Activated CD8-positive, alpha-beta memory T cell treated with anti-CD3 and anti-CD28 coated beads, Interleukin-2, amount 50 U/mL, for 4 hours (primary cell): ENCODE results near the gene AKAP6.
"Not testable (repeated sequence)": the region's sequence is repeated elsewhere in the genome, so short reads cannot be mapped to it uniquely, and the experiment has no call there.

Experiments
- DNase-seq: peaks from one replicate; pipeline ENCODE4 v3.0.0-alpha.2; 2020

The AKAP6 gene

DNA sequence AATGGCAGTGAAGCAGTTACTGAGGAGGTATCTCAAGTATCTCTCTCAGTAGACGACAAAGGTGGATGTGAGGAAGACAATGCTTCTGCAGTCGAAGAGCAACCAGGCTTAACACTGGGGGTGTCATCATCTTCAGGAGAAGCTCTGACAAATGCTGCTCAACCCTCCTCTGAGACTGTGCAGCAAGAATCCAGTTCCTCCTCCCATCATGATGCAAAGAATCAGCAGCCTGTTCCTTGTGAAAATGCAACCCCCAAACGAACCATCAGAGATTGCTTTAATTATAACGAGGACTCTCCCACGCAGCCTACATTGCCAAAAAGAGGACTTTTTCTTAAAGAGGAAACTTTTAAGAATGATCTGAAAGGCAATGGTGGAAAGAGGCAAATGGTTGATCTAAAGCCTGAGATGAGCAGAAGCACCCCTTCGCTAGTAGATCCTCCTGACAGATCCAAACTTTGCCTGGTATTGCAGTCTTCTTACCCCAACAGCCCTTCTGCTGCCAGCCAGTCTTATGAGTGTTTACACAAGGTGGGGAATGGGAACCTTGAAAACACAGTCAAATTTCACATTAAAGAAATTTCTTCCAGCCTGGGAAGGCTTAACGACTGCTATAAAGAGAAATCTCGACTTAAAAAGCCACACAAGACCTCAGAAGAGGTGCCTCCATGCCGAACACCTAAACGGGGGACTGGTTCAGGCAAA lies 216.6 kb downstream of the AKAP6 start:
- DNase-seq = no peak

DNA sequence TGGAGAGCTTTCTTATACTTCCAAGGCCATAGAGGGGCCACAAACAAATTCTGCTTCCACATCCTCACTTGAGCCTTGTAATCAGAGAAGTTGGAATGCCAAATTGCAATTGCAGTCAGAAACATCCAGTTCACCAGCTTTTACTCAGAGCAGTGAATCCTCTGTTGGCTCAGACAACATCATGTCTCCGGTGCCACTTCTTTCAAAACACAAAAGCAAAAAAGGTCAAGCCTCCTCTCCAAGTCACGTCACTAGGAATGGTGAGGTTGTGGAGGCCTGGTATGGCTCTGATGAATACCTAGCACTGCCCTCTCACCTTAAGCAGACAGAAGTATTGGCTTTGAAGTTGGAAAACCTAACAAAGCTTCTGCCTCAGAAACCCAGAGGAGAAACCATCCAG lies 217.1 kb downstream of the AKAP6 start:
- no peak for DNase-seq

DNA sequence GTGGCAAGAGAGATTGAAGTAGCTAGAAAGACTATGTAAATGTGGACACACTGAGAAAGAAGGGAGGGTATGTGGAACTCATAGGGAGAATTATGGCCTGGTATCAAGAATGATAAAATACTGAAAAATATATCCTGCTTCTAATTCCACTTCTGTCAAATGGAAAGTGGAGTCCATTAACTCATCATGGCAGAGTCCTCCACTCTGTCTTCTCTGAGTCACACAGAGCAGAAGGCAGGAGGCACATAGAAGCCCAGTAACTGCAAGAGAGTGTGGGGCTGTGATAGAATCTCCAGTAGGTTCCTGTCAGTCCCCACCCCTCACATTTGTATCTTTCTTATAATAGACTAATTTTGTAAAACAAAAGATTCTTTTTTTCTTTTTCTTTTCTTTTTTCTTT lies 223.7 kb downstream of the AKAP6 start:
- DNase-seq = no peak

DNA sequence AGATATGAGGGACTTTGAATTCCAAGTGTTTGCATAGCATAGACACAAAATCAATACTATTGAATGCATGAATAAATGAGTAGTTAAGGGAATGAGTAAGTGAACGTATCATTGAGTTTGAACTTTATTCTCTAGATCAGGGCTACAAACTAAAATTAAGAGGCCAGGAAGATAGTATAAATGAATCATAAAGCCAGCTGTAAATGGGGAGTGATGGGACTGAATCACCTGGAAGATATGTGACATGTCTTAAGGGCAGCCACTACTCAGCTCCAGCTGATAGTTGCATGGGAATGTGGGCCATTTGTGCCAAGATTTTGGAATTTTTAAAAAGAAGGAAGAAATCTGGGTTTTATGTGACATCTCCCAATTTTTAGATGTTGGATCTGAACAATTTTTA lies 229.9 kb downstream of the AKAP6 start:
- DNase-seq = no peak

DNA sequence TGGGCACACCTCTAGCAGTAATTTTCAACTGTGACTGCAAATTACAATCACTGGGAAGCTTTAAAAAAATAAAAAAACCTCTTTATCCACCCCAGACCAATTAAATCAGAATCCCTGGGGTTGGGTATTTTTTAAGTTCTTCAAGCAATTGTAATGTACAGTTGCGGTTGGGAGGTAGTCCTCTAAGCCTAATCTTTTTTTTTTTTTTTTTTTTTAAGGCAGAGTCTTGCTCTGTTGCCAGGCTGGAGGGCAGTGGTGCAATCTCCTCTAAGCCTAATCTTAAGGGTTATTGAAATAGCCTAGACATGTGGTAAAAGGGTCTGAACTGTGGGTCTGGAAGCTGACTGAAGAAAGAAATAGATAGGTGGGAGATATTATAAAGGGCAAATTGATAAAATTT lies 230.5 kb downstream of the AKAP6 start:
- DNase-seq = no peak

DNA sequence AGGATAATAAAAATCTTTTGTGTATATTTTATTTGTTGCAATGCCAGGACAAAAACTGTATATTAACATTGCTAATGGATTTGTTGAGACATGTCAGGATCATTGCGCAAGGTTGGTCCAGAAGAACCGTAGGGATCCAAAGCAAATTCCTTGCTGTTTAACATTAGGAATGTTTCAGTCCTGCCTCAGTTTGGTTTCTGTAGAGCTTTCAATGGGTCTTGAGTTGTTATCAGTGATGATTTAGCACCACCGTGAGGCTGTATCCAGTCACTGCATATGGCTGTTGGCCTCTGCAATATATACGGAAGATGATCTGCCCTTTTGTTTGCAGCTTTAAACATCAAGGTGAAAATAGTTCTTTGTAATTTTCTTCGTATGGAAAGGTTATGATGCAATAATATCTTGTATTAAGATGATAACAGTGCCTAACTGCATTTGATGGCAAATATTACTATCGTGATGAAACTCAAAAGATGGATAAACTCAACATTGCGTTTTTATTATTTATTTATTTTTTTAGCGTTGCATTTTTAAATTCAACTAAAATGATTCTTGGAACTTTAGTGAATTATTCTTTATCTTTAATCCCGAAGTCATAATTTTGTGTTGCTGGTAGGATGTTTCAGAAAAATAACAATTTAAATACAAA lies 231.2 kb downstream of the AKAP6 start:
- no peak for DNase-seq

DNA sequence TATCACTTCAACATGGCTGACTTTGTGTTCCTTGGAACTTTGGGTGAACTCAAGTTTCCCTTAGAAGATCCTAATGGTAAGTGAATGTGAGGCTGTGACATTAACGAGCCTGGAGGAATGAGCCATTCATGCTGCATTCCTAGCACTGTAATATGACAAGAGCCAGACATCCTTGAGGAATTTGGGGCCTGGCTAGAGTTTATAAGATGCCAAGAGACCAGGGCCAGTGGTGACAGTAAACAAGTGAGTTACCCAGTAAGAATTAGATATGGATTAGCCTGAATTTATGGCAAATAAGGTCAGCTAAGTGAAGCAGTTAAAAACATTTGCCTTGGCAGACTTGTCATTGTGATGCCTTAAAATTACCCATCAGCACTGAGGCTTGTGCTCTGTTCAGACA lies 232.4 kb downstream of the AKAP6 start:
- no peak for DNase-seq

DNA sequence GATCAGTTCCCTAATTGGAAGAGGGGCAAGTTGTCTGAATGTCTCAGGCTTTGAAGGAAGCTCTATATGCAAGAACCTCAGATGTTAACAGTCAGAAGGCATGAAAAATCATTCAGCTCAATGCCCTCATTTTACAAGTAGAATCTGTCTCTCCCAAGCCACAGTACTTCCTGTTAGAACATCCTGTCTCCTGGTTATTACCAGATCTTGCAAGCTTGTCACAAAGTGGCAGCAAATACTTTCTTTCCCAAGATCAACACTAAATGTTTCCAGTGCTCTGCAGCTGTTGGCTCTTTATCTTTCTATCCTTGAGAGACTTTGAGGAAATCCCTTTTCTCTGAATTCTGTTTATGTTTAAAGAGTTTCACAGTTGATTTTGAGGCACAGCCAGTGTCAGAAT lies 235.5 kb downstream of the AKAP6 start:
- no peak for DNase-seq

DNA sequence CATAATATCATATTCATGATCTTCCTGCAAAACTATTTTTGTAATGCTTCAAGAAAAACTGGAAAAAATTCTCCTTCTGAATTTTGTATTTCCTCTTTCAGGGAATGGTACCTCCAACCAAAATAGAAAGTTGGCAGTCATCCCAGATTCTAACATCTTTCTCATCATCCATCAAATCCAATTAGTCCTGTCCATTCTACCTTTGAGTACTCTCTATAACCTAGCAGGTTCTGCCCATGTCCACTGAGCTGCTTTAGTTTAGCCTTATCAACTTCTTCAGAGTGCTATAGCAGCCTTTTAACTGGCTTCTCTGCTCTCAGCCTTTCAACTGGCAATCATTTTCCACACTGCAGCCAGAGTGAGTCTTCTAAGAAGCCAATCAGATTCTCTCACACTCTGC lies 236.2 kb downstream of the AKAP6 start:
- DNase-seq = no peak

DNA sequence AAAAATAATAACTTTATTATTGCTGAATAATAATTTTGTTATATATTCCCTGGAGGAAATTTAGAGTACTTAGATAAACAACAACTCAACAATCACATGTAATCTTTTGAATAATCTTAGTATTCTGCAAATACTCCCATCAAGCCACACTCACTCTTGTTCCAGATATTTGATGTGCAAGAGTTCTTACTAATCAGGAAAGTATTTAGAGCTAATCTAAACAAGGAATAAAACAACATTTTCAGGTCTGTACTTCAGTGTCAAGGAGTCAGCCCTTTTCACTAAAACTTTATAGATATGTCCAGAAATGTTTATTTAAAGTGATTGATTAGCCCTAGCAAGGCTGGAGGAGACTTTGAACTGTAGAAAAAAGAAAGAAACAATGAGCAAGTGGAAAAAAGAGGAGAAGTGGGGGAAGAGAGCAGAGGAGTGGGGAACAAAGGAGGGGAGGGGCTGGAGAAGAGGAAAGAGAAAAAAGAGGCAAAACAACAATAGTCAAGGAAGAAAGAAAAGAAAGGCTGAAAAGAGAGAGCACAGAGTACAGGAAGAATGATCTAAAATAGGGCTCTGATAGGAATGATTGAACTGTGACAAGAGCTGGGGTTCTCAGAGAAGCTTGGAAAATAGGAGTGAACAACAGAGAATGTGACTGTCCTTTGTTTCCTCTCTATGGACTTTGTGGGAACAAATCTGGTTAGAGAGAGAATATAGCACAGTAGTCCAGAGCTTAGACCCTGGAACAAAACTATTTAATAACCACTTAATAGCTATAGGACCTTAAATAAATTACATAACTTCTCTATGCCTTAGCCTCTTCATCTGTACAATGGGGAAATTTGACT lies 238.7 kb downstream of the AKAP6 start:
- no peak for DNase-seq

DNA sequence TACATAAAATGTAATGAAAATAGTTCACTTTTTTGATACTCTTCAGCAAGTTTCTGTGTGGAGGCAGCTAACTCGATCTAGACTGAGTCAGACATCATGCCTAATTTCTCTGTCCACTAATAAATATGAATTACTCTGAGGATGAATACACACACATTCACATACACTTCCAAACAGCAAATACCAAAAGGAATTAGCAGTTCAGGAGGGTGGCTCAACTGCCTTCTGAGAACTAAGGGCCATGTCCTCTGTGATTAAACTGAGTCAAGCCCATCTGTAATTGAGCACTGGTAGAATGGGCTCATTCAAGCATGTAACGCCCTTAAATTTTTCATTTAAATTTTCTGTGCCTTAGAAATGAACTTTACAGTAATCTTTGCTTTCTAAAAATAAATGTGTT lies 242.5 kb downstream of the AKAP6 start:
- no peak for DNase-seq

DNA sequence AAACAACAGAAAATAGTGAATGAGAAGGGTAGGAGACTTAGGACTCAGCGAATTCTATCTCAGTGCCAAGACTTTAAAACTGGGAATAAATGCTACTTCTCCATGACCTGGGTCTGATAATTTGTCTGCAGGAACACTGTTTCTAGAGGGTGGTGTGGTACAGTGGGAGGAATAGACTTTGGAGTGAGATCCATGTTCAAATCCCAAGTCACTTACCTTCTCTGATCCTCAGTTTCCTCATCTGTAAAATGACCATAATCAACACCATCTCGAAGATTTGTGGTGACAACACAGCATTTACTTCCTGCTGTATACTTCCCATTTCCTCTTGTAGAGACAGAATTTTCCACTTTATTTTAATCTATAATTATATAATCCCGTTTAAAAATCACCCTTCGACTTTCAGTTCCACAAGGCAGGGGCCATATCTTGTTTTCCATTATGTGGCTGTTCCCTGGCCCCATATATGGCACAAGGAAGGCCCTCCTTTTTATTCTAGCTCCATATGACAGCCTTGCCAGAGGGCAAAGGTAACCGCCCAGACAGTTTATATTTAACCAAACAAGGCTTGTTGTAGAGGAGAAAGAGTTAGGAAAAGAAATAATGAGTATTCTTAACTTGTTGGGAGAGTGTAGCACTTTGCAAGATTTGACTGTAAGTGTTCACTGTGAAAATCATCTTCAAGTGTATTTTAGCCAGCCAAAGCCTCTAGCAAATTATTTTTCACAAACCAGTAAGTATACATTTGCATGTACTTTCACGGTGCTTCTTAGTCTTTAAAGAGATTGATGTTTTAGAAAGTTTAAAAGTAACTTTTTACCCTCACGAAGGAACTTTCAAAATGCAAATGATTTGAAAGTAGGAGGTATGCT lies 243.1 kb downstream of the AKAP6 start:
- no peak for DNase-seq

DNA sequence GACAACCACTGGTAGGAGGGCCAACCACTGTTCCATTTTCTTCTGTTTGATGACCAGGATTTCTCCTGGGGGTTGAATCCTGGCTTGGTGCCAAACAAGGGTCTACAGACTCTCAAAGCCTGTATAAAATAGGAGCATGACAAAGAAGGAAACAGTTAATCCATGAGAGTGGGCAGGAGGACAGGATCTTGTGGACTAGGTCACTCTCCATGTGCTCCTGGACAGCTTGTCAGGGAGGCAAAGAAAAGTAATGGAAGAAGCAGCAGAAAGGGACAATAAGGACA lies 243.7 kb downstream of the AKAP6 start:
- no peak for DNase-seq

DNA sequence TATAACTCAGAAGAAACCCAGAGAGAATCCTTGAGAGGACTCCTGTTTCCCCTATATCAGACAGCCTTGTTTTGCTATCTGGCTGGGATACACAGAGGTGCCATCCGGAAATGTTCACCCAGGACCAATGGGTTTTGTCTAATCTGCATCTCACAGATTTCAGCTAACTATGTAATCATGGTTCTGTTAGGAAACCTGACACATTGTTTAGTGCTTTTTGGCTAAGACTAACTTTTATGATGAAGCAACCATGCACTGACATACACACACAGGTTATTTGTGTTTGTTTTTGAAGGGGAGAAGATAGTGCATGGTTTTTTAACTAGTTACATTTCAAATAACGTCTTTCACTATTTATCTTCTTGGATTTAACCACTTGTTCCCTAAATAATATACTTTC lies 245.2 kb downstream of the AKAP6 start:
- DNase-seq = no peak

DNA sequence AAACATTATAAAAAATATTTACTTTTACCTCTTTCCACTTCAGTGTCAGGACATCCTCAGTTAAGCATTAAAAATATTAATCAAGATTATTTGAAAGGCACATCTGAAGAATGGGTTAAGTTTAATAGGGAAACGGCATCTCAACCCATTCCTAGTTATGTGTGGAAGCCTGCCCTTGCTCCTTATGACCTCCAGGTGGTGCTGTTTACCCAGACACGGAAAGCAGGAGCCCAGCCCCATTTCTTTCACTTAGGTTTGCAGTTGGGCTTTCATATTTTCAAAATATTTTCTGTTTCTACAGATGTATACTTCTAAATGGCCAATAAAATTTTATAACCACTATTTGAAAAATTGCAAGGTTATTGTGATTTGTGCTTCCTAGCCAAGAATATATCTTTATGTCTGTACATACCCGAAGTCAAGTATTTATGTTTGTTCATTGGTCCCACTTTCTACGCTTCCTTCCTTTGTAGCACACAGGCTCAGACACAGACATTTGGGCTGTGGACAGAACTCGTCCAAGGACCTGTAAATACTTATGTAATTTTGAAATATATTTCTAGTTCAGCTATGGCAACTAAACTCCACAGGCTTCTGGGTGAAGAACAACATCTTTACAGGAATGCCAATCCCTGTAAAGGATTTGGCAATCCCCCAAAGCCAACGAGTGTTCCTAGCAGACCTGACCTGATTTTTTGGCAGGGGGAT lies 247.1 kb downstream of the AKAP6 start:
- peak; percentile 17 for DNase-seq

DNA sequence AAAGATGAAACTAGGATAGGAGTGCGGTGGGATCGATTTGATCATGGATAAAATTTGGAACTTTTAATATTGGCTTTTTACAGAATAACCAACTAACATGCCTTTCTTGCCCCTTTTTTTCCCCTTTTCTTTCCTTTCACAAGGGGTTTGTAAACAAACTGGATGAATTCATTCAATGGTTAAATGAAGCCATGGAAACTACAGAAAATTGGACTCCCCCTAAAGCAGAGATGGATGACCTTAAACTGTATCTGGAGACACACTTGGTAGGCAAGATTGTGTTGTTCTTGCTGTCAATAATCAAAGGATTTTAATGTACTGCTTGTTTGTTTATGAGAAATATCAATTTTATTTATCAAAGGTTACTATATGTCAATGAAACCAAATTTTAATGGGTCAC lies 247.9 kb downstream of the AKAP6 start:
- DNase-seq = no peak

DNA sequence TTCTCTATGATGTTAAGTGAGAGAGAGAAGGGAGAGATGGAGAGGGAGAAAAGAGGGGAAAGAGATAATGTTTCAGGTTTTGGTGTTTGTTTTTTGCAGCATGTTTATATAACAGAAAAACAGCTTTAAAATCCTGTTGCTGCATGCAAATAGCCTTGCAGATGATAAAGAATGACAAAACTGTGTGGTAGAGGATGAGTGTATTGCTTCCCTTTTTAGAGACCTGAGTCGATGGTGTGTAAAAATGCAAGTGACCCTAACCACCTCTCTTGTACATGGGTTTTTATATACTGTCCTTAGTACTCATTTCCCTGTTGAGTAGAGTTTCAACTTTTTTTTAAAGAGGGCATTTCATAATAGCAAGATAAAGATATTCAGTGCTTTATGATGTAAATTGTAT lies 249.1 kb downstream of the AKAP6 start:
- no peak for DNase-seq

DNA sequence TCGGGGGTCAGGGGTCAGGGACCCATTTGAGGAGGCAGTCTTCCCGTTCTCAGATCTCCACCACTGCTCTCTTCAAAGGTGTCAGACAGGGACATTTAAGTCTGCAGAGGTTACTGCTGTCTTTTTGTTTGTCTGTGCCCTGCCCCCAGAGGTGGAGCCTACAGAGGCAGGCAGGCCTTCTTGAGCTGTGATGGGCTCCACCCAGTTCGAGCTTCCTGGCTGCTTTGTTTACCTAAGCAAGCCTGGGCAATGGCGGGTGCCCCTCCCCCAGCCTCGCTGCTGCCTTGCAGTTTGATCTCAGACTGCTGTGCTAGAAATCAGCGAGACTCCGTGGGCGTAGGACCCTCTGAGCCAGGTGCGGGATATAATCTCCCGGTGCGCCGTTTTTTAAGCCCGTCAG lies 254.3 kb downstream of the AKAP6 start:
- not testable (repeated sequence) for DNase-seq

DNA sequence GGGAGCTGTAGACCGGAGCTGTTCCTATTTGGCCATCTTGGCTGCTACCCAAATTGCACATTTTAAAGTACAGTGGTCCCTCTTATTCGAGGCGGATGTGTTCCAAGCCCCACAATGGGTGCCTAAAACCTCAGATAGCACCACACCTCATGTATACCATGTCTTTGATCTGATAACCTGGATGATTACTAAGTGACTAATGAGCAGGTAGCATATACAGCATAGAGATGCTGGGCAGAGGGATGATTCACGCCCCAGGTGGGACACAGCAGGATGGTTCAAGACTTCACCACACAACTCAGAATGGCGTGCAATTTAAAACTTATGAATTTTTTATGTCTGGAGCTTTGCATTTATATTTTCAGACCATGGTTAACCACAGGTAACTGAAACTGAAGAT lies 255.0 kb downstream of the AKAP6 start:
- DNase-seq = no peak

DNA sequence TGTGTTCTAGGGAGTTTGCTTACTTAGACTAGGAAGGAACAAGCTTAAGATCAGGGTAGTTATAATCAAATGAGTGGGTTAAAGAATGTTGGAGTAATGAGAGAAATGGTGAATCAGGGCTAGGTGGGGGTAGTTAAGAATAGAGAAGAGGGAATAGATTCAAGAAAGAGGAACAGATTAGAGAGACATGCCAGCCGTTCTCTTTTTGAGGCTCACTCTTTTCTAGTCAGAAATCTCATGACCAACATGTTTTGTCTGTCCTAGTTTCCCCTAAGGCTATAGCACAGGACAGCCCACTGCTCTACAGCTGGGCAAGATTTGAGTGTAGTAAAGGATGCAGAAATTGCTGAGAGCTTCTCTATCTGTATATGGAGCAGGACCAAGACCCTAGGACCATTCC lies 258.4 kb downstream of the AKAP6 start:
- DNase-seq = no peak

DNA sequence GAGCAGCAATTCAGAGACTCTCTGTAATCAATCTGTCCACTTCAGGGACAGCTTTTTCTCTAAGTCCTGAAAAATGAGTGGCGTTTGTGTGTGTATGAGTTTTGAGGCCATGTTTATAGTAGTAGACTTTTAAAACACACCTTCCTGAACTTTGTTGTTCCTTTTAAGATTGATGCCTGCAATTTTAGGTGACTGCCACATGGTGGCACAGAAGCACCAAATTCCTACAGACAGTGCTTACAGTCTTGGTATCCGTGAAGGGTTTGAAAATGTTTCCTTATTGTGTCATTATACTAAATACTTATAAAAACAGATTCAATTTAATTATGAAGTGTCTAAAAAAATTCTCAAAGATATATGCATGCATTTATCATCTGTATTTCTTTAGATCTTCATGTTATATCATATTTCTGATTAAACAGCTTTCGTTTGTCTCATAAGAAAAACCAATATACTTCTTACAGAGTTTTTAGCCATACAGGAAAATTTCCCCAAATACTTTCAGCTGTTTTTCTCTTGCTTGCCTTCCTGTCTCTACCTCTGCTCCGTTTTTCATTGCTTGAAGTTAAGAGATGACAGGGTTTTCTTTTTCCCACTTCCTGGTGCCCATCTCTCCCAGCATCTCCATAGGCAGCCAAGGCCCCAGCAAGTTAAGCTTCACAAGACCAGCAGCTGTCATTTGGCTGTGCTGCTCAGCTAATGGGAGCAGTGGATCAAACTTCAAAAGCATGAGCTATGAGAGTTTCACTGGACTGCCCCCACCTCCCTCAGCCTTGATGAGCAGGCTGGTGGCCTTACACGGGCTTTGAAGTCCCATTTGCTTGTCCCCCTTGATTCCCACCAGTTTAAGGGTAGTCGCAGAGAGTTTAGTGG lies 259.6 kb downstream of the AKAP6 start:
- no peak for DNase-seq

DNA sequence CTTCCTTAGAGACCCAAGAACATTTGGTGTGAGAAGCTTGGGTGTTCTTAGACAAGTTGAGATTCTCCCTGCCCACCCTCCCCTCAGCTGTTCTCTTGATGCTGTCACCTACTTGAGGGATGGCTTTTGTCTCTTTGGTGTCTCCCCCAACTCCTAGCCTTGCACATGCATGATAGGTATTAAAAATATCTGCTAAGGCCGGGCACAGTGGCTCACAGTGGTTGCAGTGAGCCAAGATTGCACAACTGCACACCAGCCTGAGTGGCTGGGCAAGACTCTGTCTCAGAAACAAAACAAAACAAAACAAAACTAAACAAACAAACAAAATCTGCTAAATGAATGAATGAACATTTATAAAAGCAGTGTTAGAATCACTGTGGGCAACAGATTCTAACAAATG lies 261.1 kb downstream of the AKAP6 start:
- no peak for DNase-seq
